Right hindlimb (tissue), 1 donor: Measurements from ENCODE around the gene GNAL.
"Not testable (repeated sequence)": the region's sequence is repeated elsewhere in the genome, so short reads cannot be mapped to it uniquely, and the experiment has no call there.

Experiments used
- DNase-seq: peaks from one replicate; pipeline ENCODE4 v3.0.0-alpha.2; 2018

The GNAL gene

DNA sequence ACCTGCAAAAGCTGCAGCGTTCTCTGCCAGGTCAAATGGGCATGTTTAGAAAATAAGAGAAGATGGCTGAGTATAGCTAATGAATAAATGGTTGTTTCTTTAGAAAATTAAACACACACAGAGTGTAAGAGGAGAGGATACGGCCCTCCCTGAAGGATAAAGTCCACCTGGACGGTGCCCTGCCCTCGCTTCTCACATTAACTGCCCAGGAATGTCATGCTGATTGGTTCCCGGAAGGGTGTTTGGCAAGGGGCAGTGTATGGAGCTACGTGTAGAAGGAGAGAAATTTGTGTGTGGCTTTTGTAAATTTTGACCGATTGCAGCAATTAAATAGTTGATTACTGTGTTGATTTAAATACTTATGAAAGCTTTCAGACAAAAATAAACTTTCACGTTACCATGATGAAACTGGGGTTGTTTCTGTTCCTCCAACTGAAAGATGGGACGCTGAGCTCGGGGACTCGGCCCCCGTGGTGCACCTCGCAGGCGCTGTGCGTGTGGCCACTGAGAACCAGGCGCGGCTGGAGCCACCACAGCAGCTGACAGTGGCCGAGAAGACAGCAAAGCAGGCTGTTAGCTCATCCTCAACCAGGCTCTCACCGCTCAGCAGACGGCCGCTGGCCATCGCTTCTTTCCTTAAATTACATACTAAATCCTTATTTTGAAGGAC, 196.3 kb downstream of the GNAL start:
- DNase-seq, result no peak

- no peak for DNase-seq
Measured at GRCh38 chr18:11886577-11887110, 197.6 kb downstream of the GNAL start.

- no peak for DNase-seq
Measured at GRCh38 chr18:11887328-11888128, 198.5 kb downstream of the GNAL start.

DNA sequence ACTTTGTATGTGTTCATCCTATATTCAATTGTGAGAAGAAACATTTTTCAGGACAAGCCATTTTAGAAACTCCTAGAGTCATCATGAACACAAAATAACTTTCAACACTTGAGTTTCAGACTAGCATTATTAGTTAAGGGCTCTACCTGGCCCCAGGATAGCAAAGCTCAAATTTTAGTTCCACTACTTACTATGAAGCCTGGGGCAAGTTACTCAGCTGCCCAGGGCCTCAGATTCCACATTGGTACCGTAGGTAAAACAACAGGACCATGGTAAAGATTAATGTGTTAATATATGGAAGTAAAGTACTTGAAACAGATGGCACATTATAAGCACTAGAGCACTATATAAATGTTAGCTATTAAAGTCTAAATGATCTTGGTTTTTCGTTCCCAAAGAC, 199.7 kb downstream of the GNAL start:
- DNase-seq, result no peak

GRCh38 chr18:11889284-11889683, 200.2 kb downstream of the GNAL start:
- DNase-seq, result no peak

GRCh38 chr18:11891737-11892136, 202.7 kb downstream of the GNAL start:
- DNase-seq, result no peak

- DNase-seq, result not testable (repeated sequence)
Measured at GRCh38 chr18:11892438-11892837, 203.4 kb downstream of the GNAL start.

- DNase-seq, result no peak
Measured at GRCh38 chr18:11897781-11898180, 208.7 kb downstream of the GNAL start.

- no peak for DNase-seq
Measured at GRCh38 chr18:11899063-11899462, 210.0 kb downstream of the GNAL start.

GRCh38 chr18:11901826-11902438, 212.9 kb downstream of the GNAL start:
- no peak for DNase-seq

- no peak for DNase-seq
Measured at GRCh38 chr18:11902522-11903292, 213.6 kb downstream of the GNAL start.

DNA sequence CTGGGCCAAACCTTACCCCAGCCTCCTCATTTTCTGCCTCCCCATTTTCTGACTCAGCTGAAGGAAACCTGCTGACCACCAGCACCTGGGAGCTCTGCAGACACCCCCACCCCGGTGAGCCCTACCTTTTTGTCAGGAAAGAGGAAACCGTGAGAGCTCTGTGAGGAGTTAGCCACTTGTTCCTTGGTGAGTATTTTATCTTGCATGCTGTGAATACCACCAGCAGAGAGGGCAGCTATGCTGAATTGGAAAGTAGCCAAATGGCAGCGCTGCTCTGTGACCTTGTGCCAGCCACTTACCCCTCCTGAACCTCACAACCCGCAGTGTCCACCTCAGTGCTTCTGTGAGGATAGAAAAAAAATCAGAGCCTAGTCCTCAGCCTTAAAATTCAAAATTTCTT, 216.5 kb downstream of the GNAL start:
- no peak for DNase-seq

DNA sequence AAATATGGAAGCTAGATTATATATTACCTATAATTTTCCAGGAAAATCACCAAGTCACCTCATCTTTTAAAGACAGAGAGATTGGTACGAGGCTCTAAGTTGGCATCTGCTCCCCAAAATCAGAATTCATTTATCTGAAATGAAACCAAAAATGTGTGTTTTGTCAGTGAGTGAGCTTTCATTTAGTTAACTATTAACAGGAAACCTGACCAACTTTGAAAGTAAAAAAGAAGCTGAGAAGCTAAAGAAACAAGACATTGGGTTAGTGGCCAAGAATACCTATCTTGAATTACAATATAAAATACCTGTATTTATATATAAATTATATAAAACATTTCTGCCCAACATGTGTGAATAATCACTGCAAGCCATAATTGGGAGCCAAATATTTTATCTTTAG, 217.1 kb downstream of the GNAL start:
- no peak for DNase-seq

DNA sequence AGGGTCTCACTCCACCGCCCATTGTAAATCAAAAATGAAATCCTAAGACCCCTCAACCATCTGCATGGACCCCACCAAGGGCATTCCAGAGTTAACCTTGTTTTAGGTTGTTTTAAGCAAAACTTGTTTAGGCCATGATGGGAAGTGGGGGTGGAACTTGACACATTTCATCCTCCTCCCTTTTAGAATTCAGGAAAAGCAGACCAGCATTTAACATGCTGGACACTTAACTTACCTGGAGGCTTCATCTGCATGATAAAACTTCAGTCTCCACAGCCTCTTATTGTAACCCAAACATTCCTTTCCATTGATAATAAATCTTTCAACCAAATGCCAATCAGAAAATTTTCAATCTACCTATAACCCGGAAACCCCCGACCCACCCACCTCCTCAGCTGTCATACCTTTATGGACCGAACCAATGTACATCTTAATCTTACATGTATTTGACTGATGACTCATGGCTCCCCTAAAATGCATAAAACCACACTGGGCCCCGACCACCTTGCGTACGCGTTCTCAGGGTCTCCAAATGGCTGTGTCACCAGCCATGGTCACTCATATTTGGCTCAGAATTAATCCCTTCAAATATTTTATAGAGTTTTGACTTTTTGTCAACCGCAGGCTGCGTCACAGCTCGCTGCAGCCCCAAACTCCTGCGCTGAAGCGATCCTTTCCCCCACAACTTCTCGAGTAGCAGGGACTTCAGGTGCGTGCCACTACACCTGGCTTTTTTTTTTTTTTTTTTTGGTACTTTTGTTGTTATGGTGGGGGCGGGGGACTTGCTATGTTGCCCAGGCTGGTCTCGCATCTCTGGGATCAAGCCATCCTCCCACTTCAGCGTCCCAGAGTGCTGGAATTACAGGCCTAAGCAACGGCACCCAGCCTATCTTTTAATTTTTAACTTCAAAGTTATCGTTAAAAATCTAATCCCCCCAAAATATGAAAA, 218.1 kb downstream of the GNAL start:
- DNase-seq, result no peak

DNA sequence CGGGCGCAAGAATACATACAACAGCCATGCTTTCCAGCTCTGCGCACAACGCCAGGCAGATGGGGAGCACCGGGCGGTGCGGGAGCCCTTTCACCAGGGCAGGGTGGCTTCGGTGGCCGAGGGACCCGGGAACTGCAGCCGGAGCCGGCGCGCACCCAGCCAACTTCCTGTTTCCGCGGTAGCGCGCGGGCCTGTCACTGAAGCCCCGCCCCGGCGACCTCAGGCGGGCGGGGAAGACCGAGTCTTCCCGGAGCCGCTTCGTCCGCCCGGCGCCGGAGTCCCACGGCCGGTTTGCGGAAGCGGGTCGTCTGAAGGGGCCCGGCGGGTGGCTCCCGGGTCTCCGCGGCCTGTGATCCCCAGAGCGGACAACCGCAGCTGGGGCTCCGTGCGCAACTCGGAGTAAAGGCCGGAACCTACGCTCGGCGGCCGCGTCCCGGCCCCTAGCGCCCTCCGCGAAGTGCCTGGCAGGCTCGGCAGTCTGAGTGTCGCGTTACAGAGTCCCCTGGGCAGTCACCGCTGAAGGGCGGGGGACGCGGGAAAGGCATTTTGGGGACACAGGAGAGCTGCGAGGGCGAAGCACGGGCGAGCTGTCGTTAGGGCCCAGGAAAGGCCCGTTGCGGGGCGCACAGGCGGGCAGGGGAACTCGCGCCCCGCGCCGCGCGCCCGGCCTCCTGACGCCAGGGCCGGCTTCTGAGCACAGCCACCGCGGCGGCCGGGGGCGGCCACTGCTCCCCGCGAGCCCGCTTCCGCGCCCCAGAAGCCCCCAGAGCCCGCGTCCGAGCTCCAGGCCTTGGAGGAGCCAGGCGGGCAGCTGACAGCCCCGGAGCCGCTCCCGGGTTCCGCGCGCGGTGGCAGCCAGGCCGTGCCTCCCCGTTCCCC, 219.4 kb downstream of the GNAL start, which contains the start of gene MPPE1:
Gene MPPE1, minus strand, starts transcription at position 136 of the 879 bp plus-strand sequence. CDS start 11,053 bp downstream, outside the sequence.
- DNase-seq, result peak; percentile 92

- no peak for DNase-seq
Measured at GRCh38 chr18:11909061-11909455, 220.0 kb downstream of the GNAL start.

DNA sequence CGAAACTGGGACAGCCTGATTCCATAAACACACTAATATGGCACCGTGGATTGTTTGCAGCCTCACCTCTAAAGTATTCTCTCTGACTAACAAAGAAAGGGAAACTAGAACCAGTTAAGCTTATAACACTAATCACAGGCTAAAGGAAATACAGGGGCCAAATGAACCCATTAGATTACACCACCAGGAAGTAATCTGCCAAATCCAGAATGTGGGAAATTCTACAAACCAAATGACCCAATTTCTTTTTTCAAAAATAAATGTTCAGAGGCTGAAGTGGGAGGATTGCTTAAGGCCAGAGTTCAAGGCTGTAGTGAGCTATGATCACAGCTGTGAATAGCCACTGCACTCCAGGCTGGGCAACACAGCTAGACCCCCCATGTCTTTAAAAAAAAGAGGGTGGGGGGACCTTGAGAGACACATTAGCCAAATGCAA, 220.5 kb downstream of the GNAL start:
- no peak for DNase-seq

DNA sequence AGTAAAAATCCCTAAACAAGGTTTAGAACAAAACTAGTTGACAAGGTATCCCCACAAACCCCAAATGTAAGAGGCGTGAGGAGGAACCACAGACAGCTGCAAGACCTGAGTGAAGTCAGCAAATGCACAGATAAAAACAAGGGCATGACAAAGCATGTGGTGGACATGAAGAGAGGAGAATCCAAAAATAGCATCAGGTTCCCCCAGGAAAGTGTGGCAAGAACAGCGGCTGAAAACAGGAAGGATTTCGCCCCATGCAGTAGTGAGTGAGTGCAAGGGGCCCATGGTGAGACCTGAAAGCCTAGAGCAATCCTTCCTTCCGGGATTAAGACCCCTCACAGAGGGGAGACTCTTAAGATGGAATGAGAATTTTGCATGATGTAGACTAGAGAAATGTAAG, 227.8 kb downstream of the GNAL start:
- DNase-seq, result not testable (repeated sequence)

DNA sequence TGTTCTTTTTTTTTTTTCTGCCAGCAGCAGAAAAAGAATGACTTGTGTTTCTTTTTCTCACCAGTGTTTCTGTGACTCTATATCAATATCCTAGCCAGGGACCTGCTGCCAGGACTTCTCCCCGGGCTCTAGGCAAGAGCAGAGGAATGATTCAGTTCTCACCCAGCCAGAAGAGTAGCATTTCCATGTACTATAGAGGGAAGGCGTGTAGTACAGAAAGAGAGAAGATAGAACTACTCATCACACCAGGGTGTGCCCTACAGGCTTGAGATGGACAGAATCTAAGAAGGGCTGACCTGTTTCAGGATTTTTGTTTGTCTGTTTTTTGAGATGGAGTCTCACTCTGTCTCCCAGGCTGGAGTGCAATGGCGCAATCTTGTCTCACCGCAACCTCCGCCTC, 230.5 kb downstream of the GNAL start:
- DNase-seq, result not testable (repeated sequence)

GRCh38 chr18:11923450-11923849, 234.4 kb downstream of the GNAL start:
- no peak for DNase-seq
